Stomach (tissue), 4 donors: ENCODE measurements around the gene PTPRD.

Experiments used
- CTCF ChIP-seq, 7 experiments: fragments of 450-650 bp in 4 of 7; fragments of 200-600 bp in 3 of 7; sonication (generic) in 3 of 7; IDR thresholded peaks; one replicate each; pipeline ENCODE4 v1.5.1; 2016 to 2019; ENCODE audit warnings: antibody characterized with exemption in 7 of 7, control low read depth in 2 of 7, mild to moderate bottlenecking in 1 of 7
- POLR2A ChIP-seq, 4 donors: fragments of 450-650 bp; IDR thresholded peaks; one replicate each; pipeline ENCODE4 v1.6.1; 2016; ENCODE audit warnings: antibody characterized with exemption in 4 of 4, control low read depth in 2 of 4, mild to moderate bottlenecking in 1 of 4, moderate library complexity in 1 of 4
- POLR2AphosphoS5 ChIP-seq, 3 donors: sonication (generic); formaldehyde crosslinking; IDR thresholded peaks; one replicate each; pipeline ENCODE4 v1.6.1; 2016; ENCODE audit warnings: antibody characterized with exemption in 3 of 3

- no peak for TF ChIP-seq POLR2AphosphoS5 (IDR thresholded peaks at IDR 0.05)
- peak in 5 of 7 experiments; percentile 20 to 53 (median 44) for TF ChIP-seq CTCF (IDR thresholded peaks at IDR 0.05)
- TF ChIP-seq POLR2A (IDR thresholded peaks at IDR 0.05), result no peak
Measured at GRCh38 chr9:10366171-10366779, 246.5 kb downstream of the PTPRD start.
